ENCODE data around the gene CHPF2. TPM values are rescaled to one million over a fixed set of nuclear protein-coding genes. Genes with fewer than 3 reads are reported as not detected.

CHPF2 gene
- total and polyA plus RNA-seq, 10 donors, result 16.3 to 55.4 (median 43.7) TPM

DNA sequence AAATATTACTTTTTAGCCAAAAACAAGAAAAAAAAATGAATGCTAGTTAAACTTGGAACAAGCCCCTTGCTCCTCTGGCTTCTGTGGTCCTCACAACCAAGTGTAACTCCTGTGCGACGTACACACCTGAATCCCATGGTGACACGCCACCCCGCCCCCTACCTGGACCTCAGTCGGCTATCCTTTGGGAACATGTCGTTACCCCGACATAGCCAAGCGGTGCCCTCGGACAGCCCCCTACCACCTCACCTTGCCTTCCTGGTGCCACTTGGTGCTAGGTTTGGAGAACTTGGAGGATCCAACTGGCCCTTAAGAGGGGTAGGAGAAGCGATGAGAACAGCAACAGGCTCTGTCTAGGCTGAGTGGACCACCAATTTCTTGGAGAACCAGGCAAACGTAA lies 28.2 kb downstream of the CHPF2 start:
- intact Hi-C loops (cut with DNase I; ENCODE audit: low total_unique reads), result no loop called here
- DNase-seq, result peak; percentile 27
- Histone ChIP-seq H3K36me3 (no peaks in the 10 kb centered on the region), H3K4me3 (no peak overlapping the region), H3K9me3 (no peaks in the 10 kb centered on the region), H3K27me3 (replicated peaks in 1 of 7) (peaks cover 0 to 25% (median 0%) of the 10 kb centered on the region in 7 donors), H3K4me1 (no peaks in the 10 kb centered on the region), H3K27ac (no peak overlapping the region)
- 87 to 95% (median 92%) methylated on average over 10 to 11 of the region's 11 CpGs for WGBS, 5 donors
- TF ChIP-seq POLR2AphosphoS5 (IDR thresholded peaks at IDR 0.05), result no peak
- TF ChIP-seq POLR2A (IDR thresholded peaks at IDR 0.05), result no peak
- TF ChIP-seq, protein P1, sequence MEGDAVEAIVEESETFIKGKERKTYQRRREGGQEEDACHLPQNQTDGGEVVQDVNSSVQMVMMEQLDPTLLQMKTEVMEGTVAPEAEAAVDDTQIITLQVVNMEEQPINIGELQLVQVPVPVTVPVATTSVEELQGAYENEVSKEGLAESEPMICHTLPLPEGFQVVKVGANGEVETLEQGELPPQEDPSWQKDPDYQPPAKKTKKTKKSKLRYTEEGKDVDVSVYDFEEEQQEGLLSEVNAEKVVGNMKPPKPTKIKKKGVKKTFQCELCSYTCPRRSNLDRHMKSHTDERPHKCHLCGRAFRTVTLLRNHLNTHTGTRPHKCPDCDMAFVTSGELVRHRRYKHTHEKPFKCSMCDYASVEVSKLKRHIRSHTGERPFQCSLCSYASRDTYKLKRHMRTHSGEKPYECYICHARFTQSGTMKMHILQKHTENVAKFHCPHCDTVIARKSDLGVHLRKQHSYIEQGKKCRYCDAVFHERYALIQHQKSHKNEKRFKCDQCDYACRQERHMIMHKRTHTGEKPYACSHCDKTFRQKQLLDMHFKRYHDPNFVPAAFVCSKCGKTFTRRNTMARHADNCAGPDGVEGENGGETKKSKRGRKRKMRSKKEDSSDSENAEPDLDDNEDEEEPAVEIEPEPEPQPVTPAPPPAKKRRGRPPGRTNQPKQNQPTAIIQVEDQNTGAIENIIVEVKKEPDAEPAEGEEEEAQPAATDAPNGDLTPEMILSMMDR (IDR thresholded peaks at IDR 0.05 in 8 of 11, conservative IDR thresholded peaks at IDR 0.05 in 3 of 11), result no peak

DNA sequence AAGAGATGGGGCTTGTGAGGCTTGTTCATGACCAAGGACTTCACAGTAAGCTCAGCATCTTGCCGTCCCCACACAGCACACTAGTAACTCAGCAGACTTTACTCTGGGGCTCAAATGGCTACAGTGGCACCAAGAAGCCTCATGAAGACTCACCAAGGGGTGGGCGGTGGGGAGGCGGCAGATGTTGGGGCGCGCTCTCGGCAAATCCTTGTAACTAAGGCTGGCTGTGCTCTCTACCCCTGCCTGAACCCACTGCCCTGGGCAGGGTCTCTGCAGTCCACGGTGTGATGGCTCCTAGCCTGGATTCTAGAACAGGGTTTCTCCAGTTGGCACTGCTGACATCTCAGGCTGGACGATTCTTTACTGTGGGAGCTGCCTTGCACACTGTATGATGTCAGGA lies 28.6 kb downstream of the CHPF2 start:
- 82 to 97% (median 91%) methylated on average over 7 to 8 of the region's 8 CpGs for WGBS, 5 donors
- DNase-seq, result peak; percentile 51

DNA sequence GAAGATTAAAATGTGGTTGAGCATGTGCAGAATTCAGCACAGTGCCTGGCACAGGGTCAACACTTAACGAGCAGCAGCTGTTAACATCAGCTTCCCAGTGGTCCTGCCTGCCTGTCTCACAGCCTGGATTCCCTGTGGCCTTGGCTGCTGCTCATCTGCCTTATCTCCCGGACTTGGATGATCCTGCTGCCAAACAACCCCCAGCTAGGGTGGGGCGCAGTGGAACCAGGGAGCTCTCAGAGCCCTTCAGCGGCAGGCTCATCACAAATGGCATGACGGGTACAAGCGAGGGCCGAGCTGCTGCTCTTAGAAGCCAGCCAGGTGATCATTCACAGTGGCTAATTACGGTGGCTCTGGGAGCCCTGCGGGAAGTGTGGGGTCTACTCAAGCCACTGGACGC lies 29.2 kb downstream of the CHPF2 start:
- 63 to 92% (median 75%) methylated on average over 6 to 10 of the region's 10 CpGs for WGBS, 5 donors

More for the DNA sequence above, 28.6 kb downstream of the CHPF2 start:
- H3K4me1 ChIP-seq, result no peaks in the 10 kb centered on the region
- H3K4me3 ChIP-seq, result no peak overlapping the region
- H3K9me3 ChIP-seq, result no peaks in the 10 kb centered on the region
- H3K36me3 ChIP-seq, result no peaks in the 10 kb centered on the region
- intact Hi-C loops (cut with DNase I; ENCODE audit: low total_unique reads), result no loop called here
- TF ChIP-seq, protein P1 (IDR thresholded peaks at IDR 0.05 in 8 of 11, conservative IDR thresholded peaks at IDR 0.05 in 3 of 11), result no peak
- TF ChIP-seq POLR2AphosphoS5 (IDR thresholded peaks at IDR 0.05) (no peak), POLR2A (IDR thresholded peaks at IDR 0.05) (no peak)
- H3K27me3 ChIP-seq (replicated peaks in 1 of 7), result peaks cover 0 to 25% (median 0%) of the 10 kb centered on the region in 7 donors
- no peak overlapping the region for H3K27ac ChIP-seq

DNA sequence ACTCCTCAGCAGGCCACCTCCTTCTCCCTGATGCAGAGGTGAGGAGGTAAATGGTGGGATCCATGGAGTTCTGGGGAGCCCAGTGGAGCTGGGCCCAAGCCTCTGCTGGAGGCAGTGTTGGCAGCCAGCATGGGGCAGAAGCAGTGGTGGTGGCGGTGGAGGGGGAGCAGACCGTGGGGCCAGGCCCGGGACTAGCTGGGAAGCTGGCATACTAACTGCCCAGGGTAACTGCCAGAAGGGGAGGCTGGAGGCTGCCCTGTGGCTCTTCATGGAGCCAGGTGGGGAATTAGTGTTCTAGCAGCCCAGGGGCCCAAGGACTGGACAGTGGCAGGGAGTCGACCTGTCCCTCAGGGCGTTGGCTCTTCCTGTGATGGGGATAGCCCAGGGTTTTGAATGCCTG lies 32.3 kb downstream of the CHPF2 start:
- no peaks in the 10 kb centered on the region for H3K4me1 ChIP-seq
- H3K27me3 ChIP-seq (replicated peaks in 1 of 7), result peaks cover 0 to 10% (median 0%) of the 10 kb centered on the region in 7 donors
- H3K4me3 ChIP-seq, result no peak overlapping the region
- intact Hi-C loops (cut with DNase I; ENCODE audit: low total_unique reads), result no loop called here
- no peak overlapping the region for H3K27ac ChIP-seq
- no peaks in the 10 kb centered on the region for H3K9me3 ChIP-seq
- TF ChIP-seq POLR2AphosphoS5 (IDR thresholded peaks at IDR 0.05), result no peak
- no peak for TF ChIP-seq POLR2A (IDR thresholded peaks at IDR 0.05)
- TF ChIP-seq, protein P1 (IDR thresholded peaks at IDR 0.05 in 8 of 11, conservative IDR thresholded peaks at IDR 0.05 in 3 of 11), result no peak
- WGBS, 5 donors, result 65 to 88% (median 78%) methylated on average over 4 to 5 of the region's 5 CpGs
- DNase-seq, result peak; percentile 62
- no peaks in the 10 kb centered on the region for H3K36me3 ChIP-seq

More for the DNA sequence above, 29.2 kb downstream of the CHPF2 start:
- H3K4me1 ChIP-seq, result no peaks in the 10 kb centered on the region
- no peak overlapping the region for H3K4me3 ChIP-seq
- TF ChIP-seq, protein P1 (IDR thresholded peaks at IDR 0.05 in 8 of 11, conservative IDR thresholded peaks at IDR 0.05 in 3 of 11), result no peak
- TF ChIP-seq POLR2A (IDR thresholded peaks at IDR 0.05) (no peak), POLR2AphosphoS5 (IDR thresholded peaks at IDR 0.05) (no peak)
- no peaks in the 10 kb centered on the region for H3K36me3 ChIP-seq
- no peak overlapping the region for H3K27ac ChIP-seq
- DNase-seq, result no peak
- H3K9me3 ChIP-seq, result no peaks in the 10 kb centered on the region
- H3K27me3 ChIP-seq (replicated peaks in 1 of 7), result peaks cover 0 to 22% (median 0%) of the 10 kb centered on the region in 7 donors
- intact Hi-C loops (cut with DNase I; ENCODE audit: low total_unique reads), result no loop called here

Data from spleen (tissue), 11 donors.